Stimulated activated CD4-positive, alpha-beta T cell treated with anti-CD3 and anti-CD28 coated beads, Interleukin-1b, Interleukin-23, amount 100 ng/mL, for 1 hour (primary cell): ENCODE data around the gene GAP43.

Source experiments
- DNase-seq, 2 donors: peaks; one replicate each; pipeline ENCODE4 v3.0.0-alpha.2; 2020; ENCODE audit warnings: low read depth in 2 of 2

GAP43 gene

GRCh38 chr3:115623044-115623868 is at the start of gene GAP43:
Gene GAP43, plus strand, starts transcription at chr3:115623510. Its CDS starts 180 bp downstream, at chr3:115623690.
- no peak for DNase-seq

GRCh38 chr3:115576325-115576875 is 46.9 kb upstream of the GAP43 start:
- no peak for DNase-seq

GRCh38 chr3:115577000-115577399 is 46.3 kb upstream of the GAP43 start:
- no peak for DNase-seq

GRCh38 chr3:115578331-115578730 is 45.0 kb upstream of the GAP43 start:
- no peak for DNase-seq

GRCh38 chr3:115580566-115580965 is 42.7 kb upstream of the GAP43 start:
- DNase-seq, result no peak

- no peak for DNase-seq
Measured at GRCh38 chr3:115581362-115582135, 41.8 kb upstream of the GAP43 start.

- no peak for DNase-seq
Measured at GRCh38 chr3:115588201-115589115, 34.9 kb upstream of the GAP43 start.

GRCh38 chr3:115590873-115591272 is 32.4 kb upstream of the GAP43 start:
- DNase-seq, result no peak

GRCh38 chr3:115595611-115596275 is 27.6 kb upstream of the GAP43 start:
- DNase-seq, result no peak

GRCh38 chr3:115598216-115598615 is 25.1 kb upstream of the GAP43 start:
- DNase-seq, result no peak

GRCh38 chr3:115602194-115602593 is 21.1 kb upstream of the GAP43 start:
- no peak for DNase-seq

- DNase-seq, result no peak
Measured at GRCh38 chr3:115611630-115612029, 11.7 kb upstream of the GAP43 start.

- no peak for DNase-seq
Measured at GRCh38 chr3:115615001-115615814, 8.1 kb upstream of the GAP43 start.

- no peak for DNase-seq
Measured at GRCh38 chr3:115616461-115616860, 6.8 kb upstream of the GAP43 start.

- no peak for DNase-seq
Measured at GRCh38 chr3:115617591-115617990, 5.7 kb upstream of the GAP43 start.

GRCh38 chr3:115624029-115624741 is 875 bp downstream of the GAP43 start:
- no peak for DNase-seq

GRCh38 chr3:115624901-115625300 is 1.6 kb downstream of the GAP43 start:
- no peak for DNase-seq

GRCh38 chr3:115626006-115626409 is 2.7 kb downstream of the GAP43 start:
- no peak for DNase-seq

- no peak for DNase-seq
Measured at GRCh38 chr3:115626721-115627120, 3.4 kb downstream of the GAP43 start.
